Skeletal muscle tissue (tissue), 4 donors: ENCODE results near the gene JAKMIP1. TPM values are rescaled to one million over a fixed set of nuclear protein-coding genes. Genes with fewer than 3 reads are reported as not detected.

Experiments used
- H3K27ac ChIP-seq: one replicate; pipeline ENCODE4 v1.7.0; 2013; ENCODE audit warnings: mild to moderate bottlenecking, low read depth, low read length, inconsistent platforms
- H3K27me3 ChIP-seq, 3 donors: one replicate each; pipeline ENCODE4 v1.7.0; 2013; ENCODE audit warnings: low read length in 3 of 3; ENCODE audit not compliant: control insufficient read depth in 3 of 3, insufficient read depth in 3 of 3
- H3K36me3 ChIP-seq, 3 donors: one replicate each; pipeline ENCODE4 v1.7.0; 2013; ENCODE audit warnings: low read length in 3 of 3; ENCODE audit not compliant: control insufficient read depth in 3 of 3, insufficient read depth in 3 of 3
- H3K4me1 ChIP-seq, 3 donors: one replicate each; pipeline ENCODE4 v1.7.0; 2013; ENCODE audit warnings: low read length in 3 of 3, mild to moderate bottlenecking in 3 of 3; ENCODE audit not compliant: control insufficient read depth in 3 of 3, insufficient read depth in 3 of 3
- H3K4me3 ChIP-seq, 3 donors: one replicate each; pipeline ENCODE4 v1.7.0; 2013; ENCODE audit warnings: low read length in 3 of 3
- H3K9ac ChIP-seq, 3 donors: one replicate each; pipeline ENCODE4 v1.7.0; 2013; ENCODE audit warnings: low read length in 3 of 3, mild to moderate bottlenecking in 3 of 3, moderate library complexity in 2 of 3, low read depth in 1 of 3
- H3K9me3 ChIP-seq, 3 donors: one replicate each; pipeline ENCODE4 v1.7.0; 2013; ENCODE audit warnings: low read length in 3 of 3; ENCODE audit not compliant: control insufficient read depth in 3 of 3
- total RNA-seq: library from RNA; depleted of rRNA; stranded (reverse); fragments of >200 nt; gene quantifications from one replicate; pipeline ENCODE4 v1.2.3, GENCODE V29; 2014
- donor health status: Osteomylitis.

JAKMIP1 gene
- total RNA-seq, 1 donor from 2014 or later, result not detected

DNA sequence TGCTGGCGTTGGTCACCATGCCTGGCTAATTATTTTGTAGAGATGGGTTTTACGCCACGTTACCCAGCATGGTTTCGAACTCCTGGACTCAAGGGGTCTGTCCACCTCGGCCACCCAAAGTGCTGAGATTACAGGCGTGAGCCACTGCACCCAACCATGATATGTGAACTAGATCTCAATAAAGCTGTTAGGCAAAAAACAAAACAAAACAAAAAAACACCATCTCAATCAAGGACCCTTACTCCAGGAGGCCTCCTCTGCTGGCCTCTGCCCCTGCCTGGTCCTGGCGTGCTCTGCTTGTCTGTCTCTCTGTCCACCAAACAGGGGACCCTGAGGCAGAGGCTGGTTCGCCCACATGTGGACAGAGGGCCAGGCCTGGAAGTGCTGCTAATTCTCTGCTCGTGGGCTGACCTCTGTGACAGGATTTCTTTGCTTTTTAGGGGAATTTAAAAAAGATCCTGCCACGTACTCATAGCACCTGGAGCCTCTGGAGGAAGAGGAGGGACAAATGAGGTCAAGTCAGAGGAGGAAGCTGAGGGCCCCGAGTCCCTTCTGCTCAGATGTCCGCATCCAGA, 36.6 kb upstream of the JAKMIP1 start:
- no peak overlapping the region for H3K9ac ChIP-seq
- H3K27me3 ChIP-seq, result peaks cover 3 to 35% (median 11%) of the 10 kb centered on the region in 3 donors
- H3K4me3 ChIP-seq, result no peak overlapping the region

DNA sequence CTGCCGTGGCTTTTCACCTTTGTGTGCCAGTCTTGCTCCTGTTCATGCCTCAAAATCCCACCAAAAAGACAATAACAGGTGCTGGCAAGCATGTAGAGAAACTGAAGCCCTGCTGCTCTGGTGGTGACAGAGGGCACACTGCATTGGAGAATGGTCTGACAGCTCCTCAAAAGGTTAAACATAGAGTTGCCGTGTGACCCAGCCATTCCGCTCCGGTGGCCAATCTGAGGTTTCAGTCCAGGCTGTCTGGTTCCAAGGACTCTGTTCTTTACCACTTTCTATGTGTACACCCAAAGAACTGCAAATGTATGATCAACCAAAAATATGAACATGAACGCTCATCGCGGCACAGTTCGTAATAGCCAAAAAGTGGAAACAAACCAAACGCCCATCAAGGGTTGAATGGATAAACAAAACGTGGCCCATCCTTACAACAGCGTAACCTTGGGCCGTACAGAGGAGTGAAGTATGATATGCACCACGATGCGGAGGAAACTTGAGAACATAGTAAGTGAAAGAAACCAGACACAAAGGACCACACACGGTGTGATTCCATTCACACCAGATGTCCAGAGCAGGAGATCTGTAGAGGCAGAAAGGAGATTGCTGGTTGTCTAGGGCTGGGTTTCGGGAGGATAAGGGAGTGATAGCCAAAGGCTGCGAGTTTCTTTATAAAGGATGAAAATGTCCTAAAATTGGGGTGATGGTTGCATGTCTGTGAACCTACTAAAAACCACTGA, 35.7 kb upstream of the JAKMIP1 start:
- Histone ChIP-seq H3K27ac (no peak overlapping the region), H3K4me1 (no peaks in the 10 kb centered on the region), H3K9ac (no peak overlapping the region), H3K9me3 (no peaks in the 10 kb centered on the region), H3K4me3 (no peak overlapping the region), H3K27me3 (peaks cover 3 to 31% (median 11%) of the 10 kb centered on the region in 3 donors), H3K36me3 (no peaks in the 10 kb centered on the region)

More for the DNA sequence above, 36.6 kb upstream of the JAKMIP1 start:
- Histone ChIP-seq H3K9me3 (no peaks in the 10 kb centered on the region), H3K36me3 (no peaks in the 10 kb centered on the region), H3K27ac (no peak overlapping the region), H3K4me1 (no peaks in the 10 kb centered on the region)

DNA sequence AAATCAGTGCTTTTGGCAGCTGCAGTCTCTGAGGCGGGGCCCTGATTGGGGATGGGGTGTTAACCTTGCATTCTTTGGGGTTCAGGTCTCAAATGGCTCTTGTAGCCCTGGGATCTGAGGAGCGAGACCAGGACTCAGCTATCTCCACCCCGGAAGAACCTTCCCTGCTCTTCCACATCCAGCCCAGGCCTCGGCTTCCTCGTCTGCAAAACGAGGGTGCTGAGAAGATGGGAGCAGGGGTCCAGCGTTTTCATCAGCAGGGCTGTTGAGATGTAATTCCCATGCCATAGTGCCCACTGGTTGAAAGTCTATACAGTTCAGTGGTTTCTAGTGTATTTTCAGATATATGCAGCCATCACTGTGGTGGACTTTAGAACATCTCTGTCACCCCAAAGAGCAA, 34.7 kb upstream of the JAKMIP1 start:
- peaks cover 3 to 26% (median 11%) of the 10 kb centered on the region in 3 donors for H3K27me3 ChIP-seq
- no peak overlapping the region for H3K9ac ChIP-seq
- H3K4me3 ChIP-seq, result no peak overlapping the region
- no peaks in the 10 kb centered on the region for H3K4me1 ChIP-seq
- no peaks in the 10 kb centered on the region for H3K9me3 ChIP-seq
- H3K27ac ChIP-seq, result no peak overlapping the region
- no peaks in the 10 kb centered on the region for H3K36me3 ChIP-seq

DNA sequence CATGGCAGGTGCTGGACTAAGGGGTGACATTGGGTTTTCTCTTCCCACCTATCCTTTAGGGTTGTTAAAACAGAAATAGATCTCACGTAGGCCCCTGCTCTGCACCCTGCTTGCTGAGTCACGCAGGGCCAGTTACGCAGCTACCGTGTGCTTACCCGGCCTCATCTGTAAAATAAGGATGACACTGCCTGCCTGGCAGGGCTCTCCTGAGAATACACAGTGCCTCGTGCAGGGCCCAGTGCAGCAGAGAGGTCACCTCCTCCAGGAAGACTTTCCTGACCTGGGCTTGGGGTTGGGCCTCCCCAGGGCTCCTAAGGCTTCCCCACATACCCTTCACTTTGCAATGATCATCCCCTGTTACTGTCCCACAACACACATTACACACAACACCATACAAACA, 33.6 kb upstream of the JAKMIP1 start:
- H3K27ac ChIP-seq, result no peak overlapping the region
- no peaks in the 10 kb centered on the region for H3K9me3 ChIP-seq
- H3K36me3 ChIP-seq, result no peaks in the 10 kb centered on the region

DNA sequence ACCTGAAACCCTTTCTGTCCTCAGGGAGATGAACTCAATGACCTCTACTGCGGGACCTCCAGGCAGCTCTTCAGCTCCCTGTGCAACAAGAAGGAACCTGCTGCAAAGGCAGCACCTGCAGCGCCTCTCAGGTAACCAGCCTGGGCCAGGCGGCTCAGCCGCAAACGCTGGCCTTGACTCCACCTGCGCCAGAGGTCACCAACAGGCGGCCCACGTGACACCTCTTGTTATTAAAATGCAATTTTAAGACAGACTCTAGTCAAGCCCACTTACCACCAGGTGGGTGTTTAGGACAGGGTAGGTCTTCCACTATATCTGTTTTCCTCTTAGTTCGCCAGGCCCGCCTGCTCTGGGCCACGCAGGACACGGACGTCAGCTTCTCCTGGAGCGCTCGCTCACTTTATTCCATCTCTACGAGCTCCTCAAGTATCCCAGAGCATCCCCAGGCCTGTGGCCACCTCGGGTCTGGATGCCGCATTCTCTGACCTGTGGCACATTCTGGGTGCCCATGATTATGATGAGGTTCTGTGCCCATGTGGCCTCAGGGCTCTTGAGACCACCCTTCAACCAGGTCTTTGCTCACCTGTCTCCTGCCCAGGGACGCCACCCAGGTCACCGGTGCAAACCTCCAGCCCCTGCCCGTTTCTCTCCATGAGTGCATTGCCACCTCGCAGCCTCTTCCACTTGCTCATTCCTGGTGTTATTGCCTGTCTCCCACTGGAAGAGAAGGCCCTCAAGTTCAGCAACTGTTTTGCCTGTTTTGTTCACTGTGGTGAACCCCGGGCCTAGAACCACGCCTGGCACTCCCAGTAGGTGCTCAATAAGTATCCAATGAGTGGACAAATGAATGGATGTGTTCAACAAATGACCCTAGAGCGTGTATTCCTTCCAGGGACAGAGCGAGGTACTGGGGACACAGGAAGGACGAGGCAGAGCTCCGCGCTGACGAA, 32.8 kb upstream of the JAKMIP1 start:
- no peak overlapping the region for H3K9ac ChIP-seq
- no peaks in the 10 kb centered on the region for H3K9me3 ChIP-seq
- H3K4me3 ChIP-seq, result no peak overlapping the region
- H3K4me1 ChIP-seq, result no peaks in the 10 kb centered on the region
- peaks cover 3 to 29% (median 17%) of the 10 kb centered on the region in 3 donors for H3K27me3 ChIP-seq
- H3K36me3 ChIP-seq, result no peaks in the 10 kb centered on the region
- no peak overlapping the region for H3K27ac ChIP-seq

More for the DNA sequence above, 33.6 kb upstream of the JAKMIP1 start:
- H3K4me3 ChIP-seq, result no peak overlapping the region
- peaks cover 3 to 23% (median 10%) of the 10 kb centered on the region in 3 donors for H3K27me3 ChIP-seq
- H3K9ac ChIP-seq, result no peak overlapping the region
- no peaks in the 10 kb centered on the region for H3K4me1 ChIP-seq

DNA sequence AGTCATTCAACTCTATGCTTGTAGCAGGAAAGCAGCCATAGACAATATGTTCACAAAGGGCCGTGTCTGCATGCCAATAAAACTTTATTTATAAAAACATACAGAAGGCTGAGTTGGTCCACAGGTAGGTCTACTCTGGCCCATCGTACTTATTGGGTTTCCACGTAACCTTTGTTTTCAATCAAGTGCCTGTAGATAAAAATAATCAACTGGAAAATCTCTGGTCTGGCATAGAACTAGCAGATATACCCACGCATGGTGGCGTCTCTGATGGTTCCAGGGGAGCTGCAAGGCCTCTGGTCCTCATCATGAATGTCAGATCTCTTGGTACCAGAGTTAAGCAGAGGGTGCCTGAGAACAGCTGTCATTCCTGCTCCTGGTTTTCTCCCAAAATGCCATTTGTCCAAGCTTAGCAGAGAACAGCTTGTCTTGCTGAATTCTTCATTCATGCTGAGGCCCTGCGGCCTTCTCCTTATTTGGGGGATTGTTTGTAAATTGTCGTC, 31.4 kb upstream of the JAKMIP1 start:
- Histone ChIP-seq H3K9ac (no peak overlapping the region), H3K9me3 (no peaks in the 10 kb centered on the region), H3K27ac (no peak overlapping the region), H3K4me1 (no peaks in the 10 kb centered on the region), H3K27me3 (peaks cover 6 to 32% (median 29%) of the 10 kb centered on the region in 3 donors), H3K4me3 (no peak overlapping the region), H3K36me3 (no peaks in the 10 kb centered on the region)

DNA sequence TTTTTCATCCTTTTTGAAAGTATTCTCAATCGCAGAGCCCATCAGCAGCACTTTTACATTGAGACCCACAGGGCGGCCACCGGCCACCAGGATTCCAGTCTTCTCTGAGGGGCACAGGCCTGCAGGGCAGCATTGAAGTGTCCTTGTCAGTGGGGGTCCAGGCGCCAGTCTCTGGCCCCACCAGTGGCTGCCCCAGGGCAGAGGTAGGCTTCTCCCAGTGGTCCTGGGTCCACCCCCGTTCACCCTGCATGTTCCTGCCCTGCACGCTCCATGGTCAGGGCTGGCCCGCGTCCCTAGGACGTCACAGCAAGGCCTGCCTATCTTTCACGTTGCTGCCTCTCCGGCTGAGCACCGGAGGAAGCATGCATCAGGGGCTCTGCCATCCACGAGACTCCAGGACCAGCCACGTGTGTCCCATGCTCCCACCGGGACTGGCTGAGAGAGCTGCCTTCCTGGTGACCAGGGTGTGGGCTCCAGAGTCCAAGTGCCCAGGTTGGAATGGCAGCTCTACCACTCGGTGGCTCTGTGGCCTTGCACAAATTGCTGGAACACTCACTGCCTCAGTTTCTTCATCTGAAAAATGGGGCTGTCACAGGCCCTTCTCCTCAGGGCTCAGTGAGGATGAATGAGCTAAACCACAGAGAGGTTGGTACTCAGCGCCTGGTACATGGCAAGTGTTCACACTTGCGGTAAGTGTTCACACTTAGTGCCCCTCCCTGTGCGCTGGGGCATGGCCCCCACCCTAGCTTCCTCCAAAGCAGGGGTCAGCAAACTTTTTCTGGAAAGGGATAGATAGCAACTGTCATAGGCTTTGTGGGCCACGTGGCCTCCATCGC, 30.7 kb upstream of the JAKMIP1 start:
- Histone ChIP-seq H3K27me3 (peaks cover 12 to 36% (median 32%) of the 10 kb centered on the region in 3 donors), H3K4me3 (no peak overlapping the region), H3K9ac (no peak overlapping the region), H3K27ac (no peak overlapping the region), H3K4me1 (no peaks in the 10 kb centered on the region), H3K36me3 (no peaks in the 10 kb centered on the region), H3K9me3 (no peaks in the 10 kb centered on the region)

DNA sequence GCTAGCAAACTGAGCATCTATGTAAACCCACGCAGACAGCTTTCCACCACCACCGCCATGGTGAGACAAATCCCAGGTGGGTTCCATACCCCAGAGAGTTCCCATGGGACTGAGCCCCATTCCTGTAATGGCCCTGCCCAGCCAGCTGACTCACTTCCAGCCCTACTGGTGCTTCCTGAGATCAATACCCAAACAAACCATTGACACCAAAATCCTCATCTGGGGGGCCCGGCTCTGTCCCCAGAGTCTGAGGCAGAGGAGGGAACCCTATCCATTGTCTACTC, 30.1 kb upstream of the JAKMIP1 start:
- Histone ChIP-seq H3K9me3 (no peaks in the 10 kb centered on the region), H3K4me1 (no peaks in the 10 kb centered on the region), H3K27ac (no peak overlapping the region), H3K4me3 (no peak overlapping the region), H3K36me3 (no peaks in the 10 kb centered on the region), H3K27me3 (peaks cover 16 to 40% (median 30%) of the 10 kb centered on the region in 3 donors), H3K9ac (no peak overlapping the region)

DNA sequence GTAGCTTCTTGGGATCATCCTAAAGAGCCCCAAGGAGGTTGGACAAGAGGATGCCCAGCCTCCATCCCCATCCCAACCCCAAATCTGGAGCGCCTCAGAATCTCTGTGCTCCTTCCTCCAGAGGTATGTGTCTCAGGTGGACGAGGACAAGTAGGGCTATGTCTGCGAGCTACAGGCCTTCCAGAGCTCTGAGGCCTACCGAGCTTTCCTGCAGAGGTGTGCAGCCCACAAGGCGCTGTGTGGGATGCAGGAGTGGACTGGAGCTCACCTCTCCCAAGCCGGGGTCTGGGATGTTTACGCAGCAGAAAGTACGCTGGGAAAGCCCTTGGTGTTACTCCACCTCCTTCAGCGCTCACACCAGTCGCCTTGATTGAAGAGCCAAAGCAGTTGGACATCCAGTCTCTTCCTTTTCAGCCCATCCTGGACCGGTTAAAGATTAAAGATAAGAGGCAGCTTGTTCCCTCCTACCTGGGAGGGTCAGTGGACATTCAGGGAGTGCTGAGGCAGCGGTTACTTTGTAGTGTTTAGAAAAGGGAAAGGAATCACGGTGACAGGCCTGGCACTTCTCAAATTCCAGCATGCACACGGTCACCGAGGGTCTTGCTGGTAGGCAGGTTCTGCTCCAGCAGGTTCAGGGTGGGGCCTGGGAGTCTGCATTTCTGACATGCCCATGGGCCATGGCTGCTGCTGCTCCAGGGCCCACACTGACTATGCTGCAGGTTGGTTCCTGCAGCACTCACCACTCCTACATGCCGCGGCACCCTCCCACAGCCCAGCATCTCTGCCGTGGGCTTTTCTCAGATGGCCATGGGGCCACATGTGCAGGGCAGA, 29.5 kb upstream of the JAKMIP1 start:
- Histone ChIP-seq H3K9ac (no peak overlapping the region), H3K27ac (no peak overlapping the region), H3K4me3 (no peak overlapping the region), H3K27me3 (peaks cover 19 to 38% (median 27%) of the 10 kb centered on the region in 3 donors), H3K4me1 (no peaks in the 10 kb centered on the region), H3K9me3 (no peaks in the 10 kb centered on the region), H3K36me3 (no peaks in the 10 kb centered on the region)
